Astrocyte of the cerebellum (primary cell): ENCODE results near the gene ABLIM2.

Experiments used
- DNase-seq: peaks from one replicate; pipeline ENCODE4 v3.0.0-alpha.2; 2011; ENCODE audit warnings: low read depth
- H3K4me3 ChIP-seq: 2 replicates; pipeline ENCODE4 v1.5.1; 2011; ENCODE audit warnings: mild to moderate bottlenecking, low read depth, low read length, moderate library complexity
- CTCF ChIP-seq: IDR thresholded peaks from 2 replicates; pipeline ENCODE4 v1.5.1; 2012; ENCODE audit warnings: low read length, low read depth, moderate library complexity, mild to moderate bottlenecking; ENCODE audit errors: missing control alignments
- in situ Hi-C: cut with HindIII; loops from 2 replicates; pipeline ENCODE4 v1.10.0; 2017; ENCODE audit warnings: low sequenced_read_pairs

ABLIM2 gene

GRCh38 chr4:7988437-7988836 is 170.2 kb downstream of the ABLIM2 start:
- no peak overlapping the region for H3K4me3 ChIP-seq
- DNase-seq: no peak
- in situ Hi-C loops: no loop called here
- TF ChIP-seq CTCF: no peak

- peak; percentile 88 for TF ChIP-seq CTCF
- no peak overlapping the region for H3K4me3 ChIP-seq
- DNase-seq: peak; percentile 60
- in situ Hi-C loops: no loop called here
These were observed 171.2 kb downstream of the ABLIM2 start for GRCh38 chr4:7987148-7987989.

GRCh38 chr4:7985891-7986441 is 172.6 kb downstream of the ABLIM2 start:
- in situ Hi-C loops: no loop called here
- H3K4me3 ChIP-seq: no peak overlapping the region
- no peak for TF ChIP-seq CTCF
- DNase-seq: no peak

- in situ Hi-C loops: no loop called here
- H3K4me3 ChIP-seq: no peak overlapping the region
- no peak for TF ChIP-seq CTCF
- no peak for DNase-seq
These were observed 173.5 kb downstream of the ABLIM2 start for GRCh38 chr4:7985072-7985471.

- DNase-seq: no peak
- in situ Hi-C loops: no loop called here
- no peak for TF ChIP-seq CTCF
These were observed 174.2 kb downstream of the ABLIM2 start for GRCh38 chr4:7984286-7984925.

GRCh38 chr4:7983296-7983695 is 175.3 kb downstream of the ABLIM2 start:
- DNase-seq: no peak
- no peak for TF ChIP-seq CTCF
- in situ Hi-C loops: no loop called here
- H3K4me3 ChIP-seq: no peak overlapping the region

More at GRCh38 chr4:7984286-7984925, 174.2 kb downstream of the ABLIM2 start:
- H3K4me3 ChIP-seq: no peak overlapping the region
